Spleen (tissue), 11 donors: ENCODE data around the gene ATP2B3. TPM values are rescaled to one million over a fixed set of nuclear protein-coding genes. Genes with fewer than 3 reads are reported as not detected.

Experiments used
- DNase-seq: peaks from one replicate; pipeline ENCODE4 v3.0.0-alpha.2; 2020
- H3K27ac ChIP-seq, 8 donors: fragments of 200-600 bp; sonication (generic) in 7 of 8; 1 replicate in 4 of 8; 2 replicates in 4 of 8; pipeline versions ENCODE4 v1.5.0 to v1.8.0; 2016 to 2021; ENCODE audit warnings: inconsistent platforms in 4 of 8, mild to moderate bottlenecking in 4 of 8, moderate library complexity in 1 of 8
- H3K27me3 ChIP-seq, 7 donors: fragments of 200-600 bp; sonication (generic) in 6 of 7; replicated peaks in 1 of 7; 1 replicate in 4 of 7; 2 replicates in 3 of 7; pipeline versions ENCODE4 v1.5.0 to v1.8.0; 2016 to 2021; ENCODE audit warnings: inconsistent platforms in 3 of 7, mild to moderate bottlenecking in 1 of 7
- H3K36me3 ChIP-seq, 6 donors: fragments of 200-600 bp; sonication (generic) in 5 of 6; 1 replicate in 4 of 6; 2 replicates in 2 of 6; pipeline versions ENCODE4 v1.5.0 to v1.8.0; 2016 to 2021; ENCODE audit warnings: inconsistent platforms in 2 of 6
- H3K4me1 ChIP-seq, 6 donors: fragments of 200-600 bp; sonication (generic) in 5 of 6; 1 replicate in 3 of 6; 2 replicates in 3 of 6; pipeline versions ENCODE4 v1.5.0 to v1.8.0; 2016 to 2021; ENCODE audit warnings: inconsistent platforms in 3 of 6
- H3K4me3 ChIP-seq, 8 donors: fragments of 200-600 bp; sonication (generic) in 7 of 8; 1 replicate in 4 of 8; 2 replicates in 4 of 8; pipeline versions ENCODE4 v1.5.0 to v1.8.0; 2016 to 2021; ENCODE audit warnings: inconsistent platforms in 4 of 8, mild to moderate bottlenecking in 4 of 8, moderate library complexity in 2 of 8
- H3K9me3 ChIP-seq, 8 donors: fragments of 200-600 bp; sonication (generic) in 7 of 8; 1 replicate in 4 of 8; 2 replicates in 4 of 8; pipeline versions ENCODE4 v1.5.0 to v1.8.0; 2016 to 2021; ENCODE audit warnings: inconsistent platforms in 4 of 8
- CTCF ChIP-seq, 11 experiments: fragments of 200-600 bp in 7 of 11; fragments of 450-650 bp in 4 of 11; sonication (generic) in 4 of 11; IDR thresholded peaks in 8 of 11; conservative IDR thresholded peaks in 3 of 11; 1 replicate in 7 of 11; 2 replicates in 4 of 11; pipeline versions ENCODE4 v1.4.0 to v1.8.0; 2016 to 2021; ENCODE audit warnings: antibody characterized with exemption in 11 of 11, inconsistent platforms in 4 of 11, mild to moderate bottlenecking in 1 of 11
- POLR2A ChIP-seq, 3 donors: fragments of 450-650 bp; IDR thresholded peaks; one replicate each; pipeline ENCODE4 v1.5.1; 2017; ENCODE audit warnings: antibody characterized with exemption in 3 of 3, mild to moderate bottlenecking in 1 of 3
- POLR2AphosphoS5 ChIP-seq, 3 donors: sonication (generic); formaldehyde crosslinking; IDR thresholded peaks; one replicate each; pipeline ENCODE4 v1.5.1; 2017; ENCODE audit warnings: antibody characterized with exemption in 3 of 3
- WGBS, 5 donors: extraction: QIAGEN DNeasy Blood & Tissue Kit in 3 of 5; methylation state at CpG; one replicate each; pipeline versions ENCODE4 v1.1.5 to v1.1.7; 2013 to 2018; 5-methylcytosine and 5-hydroxymethylcytosine counted together
- intact Hi-C: fragments of 100-400 bp; cut with DNase I; formaldehyde crosslinking; loops from one replicate; pipeline ENCODE4 v1.15.0; 2023; ENCODE audit warnings: low total_unique reads
- polyA plus RNA-seq, 3 donors: library from polyadenylated mRNA; stranded (reverse); fragments of 200-250 nt; gene quantifications; one replicate each; pipeline ENCODE4 v1.2.1, GENCODE V29; 2013
- total RNA-seq, 7 donors: library from RNA; depleted of rRNA in 3 of 7; stranded (reverse); fragments of >200 nt in 3 of 7; fragmentation: NEBNext Ultra II Directional in 4 of 7; extraction: Animal tissue kit (Norgen Biotek cat#: 25700) in 4 of 7; gene quantifications; one replicate each; pipeline versions ENCODE4 v1.1.0 to v1.2.1, GENCODE V29; 2016 to 2021
- donor health status: healthy with polysubstance abuse.
- donor health status: DM: no; HTN: no; CAD: no; lungs with moderate emphysema.
- donor health status: DM: no; HTN: no; CAD: no.
- donor health status: Bipolar disorder and iron deficiency.
- donor health status: healthy.
- donor health status: DM: no; HTN: no; CAD: no.
- donor health status: DM: yes; HTN: yes; CAD: no.

The ATP2B3 gene
- total and polyA plus RNA-seq, 10 donors: 0.07 to 0.13 TPM; not detected in 8

DNA sequence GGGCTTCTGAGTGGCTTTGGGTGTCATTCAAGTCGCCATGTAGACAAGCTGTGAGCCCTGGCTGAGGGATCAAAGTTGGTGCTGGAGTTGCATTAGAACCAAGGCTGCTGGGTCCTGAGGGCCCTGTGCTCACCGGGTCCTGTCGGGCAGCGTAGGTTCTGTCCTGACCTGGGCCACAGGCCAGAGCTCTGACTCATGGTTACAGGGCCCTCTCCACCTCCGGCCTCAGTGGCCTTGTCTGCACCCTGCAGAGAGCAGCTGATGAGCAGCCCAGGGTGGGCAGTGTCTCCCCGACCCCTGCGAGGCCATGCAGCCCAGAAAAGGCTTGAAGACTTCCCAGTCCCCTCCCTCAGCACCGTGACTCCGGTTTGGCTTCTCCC, 22.5 kb downstream of the ATP2B3 start:
- H3K27me3 ChIP-seq: peaks cover 0 to 22% (median 0%) of the 10 kb centered on the region in 7 donors
- H3K27ac ChIP-seq: no peak overlapping the region
- H3K4me1 ChIP-seq: peaks cover 0 to 4% (median 0%) of the 10 kb centered on the region in 6 donors
- TF ChIP-seq POLR2A (IDR thresholded peaks at IDR 0.05): no peak
- TF ChIP-seq POLR2AphosphoS5 (IDR thresholded peaks at IDR 0.05): no peak
- TF ChIP-seq CTCF (IDR thresholded peaks at IDR 0.05 in 8 of 11, conservative IDR thresholded peaks at IDR 0.05 in 3 of 11): no peak
- no peaks in the 10 kb centered on the region for H3K9me3 ChIP-seq
- 69 to 79% (median 76%) methylated on average over 5 to 9 of the region's 9 CpGs for WGBS, 5 donors
- DNase-seq: no peak
- H3K4me3 ChIP-seq: no peak overlapping the region
- intact Hi-C loops: no loop called here
- no peaks in the 10 kb centered on the region for H3K36me3 ChIP-seq

DNA sequence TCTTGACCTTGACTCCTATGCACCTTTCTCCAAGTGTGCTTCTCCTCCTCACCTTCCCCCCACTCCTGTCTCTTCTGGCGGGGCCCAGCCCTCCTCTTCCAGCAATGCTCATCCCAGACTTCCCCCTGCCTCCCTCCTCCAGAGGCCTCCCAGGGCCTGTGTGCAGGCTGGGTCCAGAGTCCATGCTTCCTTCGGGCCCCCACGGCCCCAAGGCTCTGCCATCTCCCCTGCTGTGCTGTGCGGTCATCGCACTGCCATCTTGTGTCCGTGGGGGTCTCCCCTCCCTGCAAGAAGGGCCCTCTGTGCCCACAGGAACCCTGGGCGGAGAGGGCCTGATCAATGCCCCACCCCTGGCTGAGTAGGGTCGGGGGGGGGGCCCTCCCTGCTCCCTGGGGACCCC, 27.3 kb downstream of the ATP2B3 start:
- Histone ChIP-seq H3K27ac (no peak overlapping the region), H3K36me3 (no peaks in the 10 kb centered on the region), H3K27me3 (peaks cover 0 to 22% (median 0%) of the 10 kb centered on the region in 7 donors), H3K9me3 (no peaks in the 10 kb centered on the region), H3K4me1 (no peaks in the 10 kb centered on the region), H3K4me3 (no peak overlapping the region)
- TF ChIP-seq POLR2A (IDR thresholded peaks at IDR 0.05): no peak
- TF ChIP-seq CTCF (IDR thresholded peaks at IDR 0.05 in 8 of 11, conservative IDR thresholded peaks at IDR 0.05 in 3 of 11): no peak
- TF ChIP-seq POLR2AphosphoS5 (IDR thresholded peaks at IDR 0.05): no peak
- no peak for DNase-seq
- intact Hi-C loops: no loop called here
- WGBS, 5 donors: 73 to 98% (median 77%) methylated on average over 6 to 8 of the region's 8 CpGs

GRCh38 chrX:153546386-153546785, 28.9 kb downstream of the ATP2B3 start:
- DNase-seq: no peak
- intact Hi-C loops: no loop called here
- Histone ChIP-seq H3K27ac (no peak overlapping the region), H3K4me1 (no peaks in the 10 kb centered on the region), H3K36me3 (no peaks in the 10 kb centered on the region), H3K27me3 (peaks cover 0 to 11% (median 0%) of the 10 kb centered on the region in 7 donors), H3K9me3 (no peaks in the 10 kb centered on the region), H3K4me3 (no peak overlapping the region)
- 82 to 92% (median 86%) methylated on average over 5 to 11 of the region's 11 CpGs for WGBS, 5 donors
- TF ChIP-seq CTCF (IDR thresholded peaks at IDR 0.05 in 8 of 11, conservative IDR thresholded peaks at IDR 0.05 in 3 of 11) (no peak), POLR2AphosphoS5 (IDR thresholded peaks at IDR 0.05) (no peak), POLR2A (IDR thresholded peaks at IDR 0.05) (no peak)

DNA sequence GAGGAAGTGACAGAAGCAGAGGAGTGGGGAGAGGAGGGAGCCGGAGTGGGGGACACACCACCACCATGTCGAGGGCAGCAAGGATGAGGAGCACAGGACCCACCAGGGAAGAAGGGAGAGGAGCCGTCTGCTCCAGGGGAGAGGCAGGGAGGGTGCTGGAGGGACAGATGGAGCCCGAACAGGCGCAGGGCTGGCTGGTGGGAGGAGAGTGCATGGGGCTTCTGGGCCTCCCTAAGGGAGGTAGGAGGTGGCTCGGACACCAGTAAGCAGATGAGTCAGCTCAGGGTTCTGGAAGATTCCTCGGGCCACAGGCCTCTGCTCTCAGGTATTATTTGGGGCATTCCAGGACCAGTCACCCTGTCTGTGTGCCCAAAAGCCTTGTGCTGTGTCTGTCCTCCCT, 29.8 kb downstream of the ATP2B3 start:
- DNase-seq: no peak
- intact Hi-C loops: no loop called here
- Histone ChIP-seq H3K27ac (no peak overlapping the region), H3K27me3 (peaks cover 0 to 15% (median 0%) of the 10 kb centered on the region in 7 donors), H3K4me3 (no peak overlapping the region), H3K9me3 (no peaks in the 10 kb centered on the region), H3K36me3 (no peaks in the 10 kb centered on the region), H3K4me1 (no peaks in the 10 kb centered on the region)
- WGBS, 5 donors: 40 to 74% (median 68%) methylated on average over 2 to 7 of the region's 7 CpGs
- no peak for TF ChIP-seq POLR2AphosphoS5 (IDR thresholded peaks at IDR 0.05)
- no peak for TF ChIP-seq CTCF (IDR thresholded peaks at IDR 0.05 in 8 of 11, conservative IDR thresholded peaks at IDR 0.05 in 3 of 11)
- no peak for TF ChIP-seq POLR2A (IDR thresholded peaks at IDR 0.05)
